ENCODE data around the gene AKAP3. TPM values are rescaled to one million over a fixed set of nuclear protein-coding genes. Genes with fewer than 3 reads are reported as not detected.

AKAP3 gene
- total RNA-seq, 1 donor from 2014 or later = 1.4 TPM

DNA sequence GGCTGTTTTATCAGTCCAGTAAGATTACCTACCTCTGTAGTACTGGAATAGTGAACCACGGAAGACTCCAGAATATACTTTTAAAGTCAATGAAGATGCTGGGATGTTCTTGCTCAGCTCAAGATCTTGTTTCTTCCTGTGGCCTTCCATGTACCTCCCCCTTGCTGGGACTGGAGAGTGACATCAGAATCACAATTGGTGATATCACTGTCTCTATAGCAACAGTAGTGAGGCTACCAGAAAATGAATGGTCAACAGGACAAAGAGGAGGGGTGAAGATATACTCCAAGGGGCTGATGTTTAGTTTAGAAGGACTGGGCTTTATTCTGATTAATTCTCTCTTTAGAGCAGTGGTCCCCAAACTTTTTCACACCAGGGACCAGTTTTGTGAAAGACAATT lies 3.8 kb downstream of the AKAP3 start:
- Mint-ChIP-seq H3K27me3 (ENCODE audit: low read depth, unreplicated experiment) (no peaks in the 10 kb centered on the region), H3K4me1 (ENCODE audit: low read depth, unreplicated experiment) (peaks cover 4% of the 10 kb centered on the region), H3K4me3 (ENCODE audit: unreplicated experiment) (no peak overlapping the region), H3K27ac (ENCODE audit: unreplicated experiment) (no peak overlapping the region), H3K9me3 (ENCODE audit: unreplicated experiment) (no peaks in the 10 kb centered on the region), H3K36me3 (ENCODE audit: low read depth, unreplicated experiment) (no peaks in the 10 kb centered on the region)
- DNase-seq (ENCODE audit: low read depth) (no peak), FAIRE-seq (no peak)
- H3K9ac ChIP-seq (ENCODE audit: low read length) = no peak overlapping the region
- peaks cover 9% of the 10 kb centered on the region for H3K4me1 ChIP-seq (ENCODE audit: insufficient read depth, low read length)
- no peaks in the 10 kb centered on the region for H3K27me3 ChIP-seq (ENCODE audit: insufficient read depth, low read length)
- H4K20me1 ChIP-seq (ENCODE audit: insufficient read depth, low read length) = no peaks in the 10 kb centered on the region
- no peak overlapping the region for H2AFZ ChIP-seq (ENCODE audit: low read depth, low read length)
- no peaks in the 10 kb centered on the region for H3K36me3 ChIP-seq (ENCODE audit: insufficient read depth, low read length)
- peaks cover 16% of the 10 kb centered on the region for H3K79me2 ChIP-seq (ENCODE audit: insufficient read depth, low read length)
- TF ChIP-seq, protein P1, sequence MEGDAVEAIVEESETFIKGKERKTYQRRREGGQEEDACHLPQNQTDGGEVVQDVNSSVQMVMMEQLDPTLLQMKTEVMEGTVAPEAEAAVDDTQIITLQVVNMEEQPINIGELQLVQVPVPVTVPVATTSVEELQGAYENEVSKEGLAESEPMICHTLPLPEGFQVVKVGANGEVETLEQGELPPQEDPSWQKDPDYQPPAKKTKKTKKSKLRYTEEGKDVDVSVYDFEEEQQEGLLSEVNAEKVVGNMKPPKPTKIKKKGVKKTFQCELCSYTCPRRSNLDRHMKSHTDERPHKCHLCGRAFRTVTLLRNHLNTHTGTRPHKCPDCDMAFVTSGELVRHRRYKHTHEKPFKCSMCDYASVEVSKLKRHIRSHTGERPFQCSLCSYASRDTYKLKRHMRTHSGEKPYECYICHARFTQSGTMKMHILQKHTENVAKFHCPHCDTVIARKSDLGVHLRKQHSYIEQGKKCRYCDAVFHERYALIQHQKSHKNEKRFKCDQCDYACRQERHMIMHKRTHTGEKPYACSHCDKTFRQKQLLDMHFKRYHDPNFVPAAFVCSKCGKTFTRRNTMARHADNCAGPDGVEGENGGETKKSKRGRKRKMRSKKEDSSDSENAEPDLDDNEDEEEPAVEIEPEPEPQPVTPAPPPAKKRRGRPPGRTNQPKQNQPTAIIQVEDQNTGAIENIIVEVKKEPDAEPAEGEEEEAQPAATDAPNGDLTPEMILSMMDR (IDR thresholded peaks at IDR 0.05; ENCODE audit: insufficient read depth, low read depth, low read length) = no peak
- TF ChIP-seq EZH2 (IDR thresholded peaks at IDR 0.05; ENCODE audit: insufficient read depth, low read length) = no peak
- H3K4me2 ChIP-seq (ENCODE audit: low read length) = no peak overlapping the region
- no peak overlapping the region for H3K4me3 ChIP-seq (ENCODE audit: insufficient read depth, low read depth, low read length)
- no peaks in the 10 kb centered on the region for H3K9me3 ChIP-seq (ENCODE audit: insufficient read depth, low read depth, low read length)
- no peak overlapping the region for H3K27ac ChIP-seq (ENCODE audit: low read depth, low read length)

DNA sequence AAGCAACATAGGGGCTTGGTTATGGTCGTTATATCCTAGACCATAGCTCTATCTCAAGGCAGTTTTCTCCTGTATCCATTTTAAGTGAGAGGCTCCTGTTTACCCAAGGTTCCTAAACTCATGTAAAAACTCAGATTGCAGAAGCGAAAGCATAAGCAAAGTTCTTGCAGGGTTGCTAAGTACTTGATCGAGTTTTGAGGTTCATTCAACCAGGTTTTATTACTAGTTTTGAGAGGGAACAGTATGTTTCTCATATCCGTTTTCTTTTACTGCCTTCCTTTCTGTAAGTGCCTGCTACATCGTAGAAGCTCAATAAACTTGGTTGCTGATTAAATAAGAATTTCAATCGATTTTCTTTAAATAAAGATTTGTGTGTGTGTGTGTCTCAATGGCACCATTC lies 5.1 kb downstream of the AKAP3 start:
- peaks cover 2% of the 10 kb centered on the region for H3K4me1 Mint-ChIP-seq (ENCODE audit: low read depth, unreplicated experiment)
- no peaks in the 10 kb centered on the region for H3K36me3 Mint-ChIP-seq (ENCODE audit: low read depth, unreplicated experiment)
- TF ChIP-seq, protein P1 (IDR thresholded peaks at IDR 0.05; ENCODE audit: insufficient read depth, low read depth, low read length) = no peak
- no peak for TF ChIP-seq EZH2 (IDR thresholded peaks at IDR 0.05; ENCODE audit: insufficient read depth, low read length)
- H3K27ac Mint-ChIP-seq (ENCODE audit: unreplicated experiment) = no peak overlapping the region
- Histone ChIP-seq H3K9ac (ENCODE audit: low read length) (no peak overlapping the region), H3K79me2 (ENCODE audit: insufficient read depth, low read length) (peaks cover 5% of the 10 kb centered on the region), H3K4me2 (ENCODE audit: low read length) (no peak overlapping the region), H4K20me1 (ENCODE audit: insufficient read depth, low read length) (no peaks in the 10 kb centered on the region), H3K27me3 (ENCODE audit: insufficient read depth, low read length) (no peaks in the 10 kb centered on the region), H3K27ac (ENCODE audit: low read depth, low read length) (no peak overlapping the region), H2AFZ (ENCODE audit: low read depth, low read length) (no peak overlapping the region), H3K4me1 (ENCODE audit: insufficient read depth, low read length) (peaks cover 6% of the 10 kb centered on the region), H3K9me3 (ENCODE audit: insufficient read depth, low read depth, low read length) (no peaks in the 10 kb centered on the region), H3K36me3 (ENCODE audit: insufficient read depth, low read length) (no peaks in the 10 kb centered on the region), H3K4me3 (ENCODE audit: insufficient read depth, low read depth, low read length) (no peak overlapping the region)
- no peaks in the 10 kb centered on the region for H3K27me3 Mint-ChIP-seq (ENCODE audit: low read depth, unreplicated experiment)
- H3K9me3 Mint-ChIP-seq (ENCODE audit: unreplicated experiment) = no peaks in the 10 kb centered on the region
- no peak for FAIRE-seq
- no peak overlapping the region for H3K4me3 Mint-ChIP-seq (ENCODE audit: unreplicated experiment)
- DNase-seq (ENCODE audit: low read depth) = no peak

DNA sequence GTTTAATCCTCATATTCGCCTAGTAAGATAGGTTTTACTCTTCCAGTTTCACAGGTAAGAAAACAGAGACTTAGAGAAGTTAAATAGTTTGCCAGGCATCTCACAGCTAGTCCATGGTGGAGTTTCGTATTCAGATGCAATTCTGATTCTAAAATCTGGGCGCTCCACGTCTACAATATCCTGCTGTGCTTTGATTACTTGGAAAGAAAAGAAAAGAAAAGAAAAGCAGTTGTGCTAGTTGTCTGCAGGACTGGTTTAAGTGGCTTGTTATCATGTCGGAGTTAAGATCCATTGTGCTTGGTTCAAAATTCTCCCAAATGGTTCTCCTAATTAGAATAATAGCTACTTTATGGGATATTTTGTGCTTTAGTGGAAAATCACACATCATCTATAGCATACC lies 18.6 kb downstream of the AKAP3 start:
- Histone ChIP-seq H3K36me3 (ENCODE audit: insufficient read depth, low read length) (no peaks in the 10 kb centered on the region), H4K20me1 (ENCODE audit: insufficient read depth, low read length) (no peaks in the 10 kb centered on the region), H3K4me3 (ENCODE audit: insufficient read depth, low read depth, low read length) (no peak overlapping the region), H2AFZ (ENCODE audit: low read depth, low read length) (no peak overlapping the region), H3K4me1 (ENCODE audit: insufficient read depth, low read length) (no peaks in the 10 kb centered on the region), H3K27me3 (ENCODE audit: insufficient read depth, low read length) (peaks cover 6% of the 10 kb centered on the region), H3K9me3 (ENCODE audit: insufficient read depth, low read depth, low read length) (no peaks in the 10 kb centered on the region), H3K9ac (ENCODE audit: low read length) (no peak overlapping the region), H3K79me2 (ENCODE audit: insufficient read depth, low read length) (no peaks in the 10 kb centered on the region), H3K4me2 (ENCODE audit: low read length) (no peak overlapping the region), H3K27ac (ENCODE audit: low read depth, low read length) (no peak overlapping the region)
- FAIRE-seq = no peak
- Mint-ChIP-seq H3K27me3 (ENCODE audit: low read depth, unreplicated experiment) (peaks cover 15% of the 10 kb centered on the region), H3K4me1 (ENCODE audit: low read depth, unreplicated experiment) (no peaks in the 10 kb centered on the region), H3K4me3 (ENCODE audit: unreplicated experiment) (no peak overlapping the region), H3K9me3 (ENCODE audit: unreplicated experiment) (peaks cover 9% of the 10 kb centered on the region), H3K27ac (ENCODE audit: unreplicated experiment) (no peak overlapping the region), H3K36me3 (ENCODE audit: low read depth, unreplicated experiment) (no peaks in the 10 kb centered on the region)
- DNase-seq (ENCODE audit: low read depth) = no peak
- no peak for TF ChIP-seq EZH2 (IDR thresholded peaks at IDR 0.05; ENCODE audit: insufficient read depth, low read length)
- TF ChIP-seq, protein P1 (IDR thresholded peaks at IDR 0.05; ENCODE audit: insufficient read depth, low read depth, low read length) = no peak
